HG03064 (cell line): ENCODE data around the gene GRIK4.
"Not testable (repeated sequence)": the region's sequence is repeated elsewhere in the genome, so short reads cannot be mapped to it uniquely, and the experiment has no call there.

ENCODE experiments used
- ATAC-seq: cut with Tn5 transposase; IDR thresholded peaks from one replicate; pipeline ENCODE4 v1.9.1; 2021; ENCODE audit warnings: low read depth; ENCODE audit not compliant: unreplicated experiment

Gene GRIK4

DNA sequence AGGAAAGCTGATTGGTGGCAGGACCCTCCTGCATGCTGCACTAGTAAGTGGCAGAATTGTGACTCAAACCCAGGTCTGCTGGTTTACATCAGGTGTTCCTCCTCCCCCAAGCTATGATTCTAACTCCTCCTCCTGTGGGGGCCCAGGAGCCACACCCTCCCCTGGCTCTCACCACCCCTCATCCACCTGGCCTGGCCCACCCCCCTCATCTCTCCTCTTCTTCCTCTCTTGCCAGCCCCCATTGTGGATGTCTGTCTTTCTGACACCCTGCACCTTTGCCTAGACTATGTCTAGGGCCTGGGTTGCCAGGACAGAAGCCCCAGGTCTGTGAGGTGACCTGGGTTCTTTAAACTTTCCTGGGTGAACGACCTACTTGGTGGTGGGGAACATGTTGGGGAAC, 59.9 kb downstream of the GRIK4 start:
- ATAC-seq, result no peak

DNA sequence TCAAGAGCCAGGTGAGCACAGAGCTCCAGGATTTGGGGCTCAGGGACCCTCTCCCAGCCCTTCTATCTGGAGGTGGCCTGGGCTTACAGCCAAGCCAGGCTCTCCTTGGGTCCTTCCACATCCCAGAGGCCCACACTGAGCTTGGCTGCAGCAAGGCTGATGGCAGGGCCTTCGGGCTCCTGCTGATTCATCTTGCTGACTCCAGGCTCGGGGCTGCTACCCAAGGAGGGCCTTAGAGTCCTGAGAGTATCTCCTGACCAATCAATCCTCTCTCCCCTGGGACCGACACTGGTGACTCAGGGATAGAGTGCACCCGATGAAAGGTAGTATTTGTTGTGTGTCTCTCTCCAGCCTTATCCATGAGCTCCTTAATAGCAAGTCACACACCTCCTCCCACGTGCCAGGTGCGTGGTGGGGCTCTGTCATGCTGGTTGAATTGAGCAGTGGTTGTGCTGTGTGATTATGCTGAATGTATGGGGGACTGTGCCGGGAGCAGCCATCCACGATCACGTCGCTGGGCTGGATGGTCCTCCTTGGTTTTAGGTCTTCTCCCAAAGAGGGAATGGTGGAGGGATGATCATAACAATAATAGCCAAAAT, 62.3 kb downstream of the GRIK4 start:
- ATAC-seq, result no peak

DNA sequence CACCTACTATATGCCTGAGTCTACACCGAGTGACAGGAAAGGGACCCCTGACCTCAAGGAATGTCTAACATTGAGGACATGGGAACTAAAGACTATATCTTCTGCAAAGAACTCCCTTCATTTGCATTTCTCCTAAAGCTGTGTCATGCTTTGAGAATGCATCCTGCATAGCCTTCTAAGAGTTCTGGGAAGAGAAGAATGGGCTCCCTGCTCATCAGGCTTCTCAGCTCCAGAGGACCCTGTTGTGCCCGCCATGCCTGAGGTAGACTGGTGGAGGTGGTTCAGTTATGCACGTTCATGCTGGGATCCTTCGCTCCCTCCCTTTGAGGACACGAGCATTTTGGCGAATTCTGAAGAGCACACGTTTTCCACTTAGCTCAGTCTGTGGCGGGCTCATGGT, 63.3 kb downstream of the GRIK4 start:
- ATAC-seq, result no peak

DNA sequence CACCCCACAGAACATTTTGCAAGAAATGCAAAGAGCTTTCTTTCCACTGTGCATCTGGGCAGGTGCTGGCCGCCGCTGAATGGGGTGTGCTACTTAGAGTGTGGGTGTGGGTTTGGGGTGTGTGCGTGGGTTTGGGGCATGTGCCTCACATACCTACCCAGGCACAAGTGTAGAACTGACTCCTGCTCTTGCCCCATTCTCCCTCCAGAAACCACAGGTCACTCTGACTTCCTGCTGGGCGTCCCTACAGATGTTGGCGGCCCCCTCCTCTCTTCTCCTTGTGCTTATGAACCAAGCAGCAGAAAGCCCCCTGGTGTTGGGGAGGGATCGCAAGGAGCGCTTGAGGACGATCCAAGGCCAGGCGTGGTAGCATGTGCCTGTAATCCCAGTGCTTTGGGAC, 63.9 kb downstream of the GRIK4 start:
- no peak for ATAC-seq

DNA sequence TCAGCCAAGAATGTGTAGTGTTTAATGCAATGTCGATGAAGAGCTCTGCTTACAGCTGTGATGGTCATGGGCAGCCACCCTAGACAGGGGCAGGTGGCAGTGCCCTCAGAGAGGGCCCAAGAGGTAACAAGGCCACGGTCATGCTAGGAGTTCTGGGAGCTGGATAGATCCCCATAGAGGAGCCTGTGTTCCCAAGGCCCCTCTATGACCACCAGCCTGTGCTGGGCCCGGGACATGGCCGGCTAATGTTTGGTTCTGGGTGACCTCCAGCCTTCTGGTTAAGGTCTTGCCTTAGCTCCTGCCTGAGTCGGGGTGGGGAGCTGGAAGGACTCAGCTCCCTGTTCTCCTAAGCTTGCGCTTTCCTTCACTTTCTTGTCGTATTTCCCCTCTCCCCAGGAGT, 65.1 kb downstream of the GRIK4 start:
- no peak for ATAC-seq

DNA sequence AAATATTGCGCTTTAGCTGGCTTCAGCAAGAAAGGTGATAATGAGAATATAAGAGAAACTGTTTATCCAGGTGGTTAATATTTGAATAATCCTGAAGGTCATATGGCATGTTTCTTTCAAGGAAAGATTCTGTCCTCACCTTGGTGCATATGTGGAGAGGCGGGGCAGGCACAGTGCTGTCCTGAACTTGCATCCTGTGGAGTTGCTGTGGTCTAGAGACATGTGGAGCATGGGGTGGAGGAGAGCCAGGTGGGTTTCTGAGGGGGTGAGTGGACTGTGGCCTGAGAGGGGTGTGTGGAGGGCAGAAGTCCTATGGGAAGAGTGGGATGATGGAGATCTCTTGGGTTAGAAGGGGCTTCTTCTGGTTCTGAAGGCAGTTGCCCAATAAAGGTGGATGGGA, 65.5 kb downstream of the GRIK4 start:
- no peak for ATAC-seq

DNA sequence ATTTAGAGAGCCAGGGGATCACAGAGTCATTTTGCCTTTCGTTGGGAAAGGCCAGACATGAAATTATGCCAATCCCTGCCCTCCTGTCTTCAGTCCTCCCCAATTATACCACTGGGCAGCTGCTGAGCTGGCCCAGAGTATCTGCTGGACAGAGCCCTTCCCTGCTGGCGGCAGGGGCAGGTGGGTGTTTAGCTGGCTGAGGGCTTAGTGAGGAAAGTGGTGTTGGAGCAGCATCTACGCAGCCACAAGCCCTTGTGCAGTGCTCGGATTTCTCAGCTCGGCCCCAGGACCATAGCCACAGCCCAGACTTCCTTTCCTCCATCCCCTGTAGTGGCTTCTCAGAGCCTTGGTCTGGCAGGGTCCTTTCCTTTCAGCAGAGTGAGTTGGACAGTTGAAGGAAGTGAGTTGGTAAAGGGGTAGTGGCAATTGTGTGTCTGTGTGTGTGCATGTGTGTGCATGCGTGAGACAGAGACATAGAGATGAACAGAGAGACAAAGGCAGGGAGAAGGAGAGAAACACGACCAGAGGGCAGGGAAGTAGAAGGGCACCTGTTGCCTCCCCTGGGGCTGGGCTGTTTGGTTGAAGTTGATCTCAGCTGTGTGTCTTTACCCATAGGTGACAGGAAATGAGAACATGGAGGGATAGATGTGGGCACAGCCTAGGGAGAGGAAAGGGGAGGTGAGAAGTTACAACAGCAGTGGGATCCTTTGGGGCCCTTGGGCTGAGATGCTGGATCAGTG, 66.2 kb downstream of the GRIK4 start:
- no peak for ATAC-seq

DNA sequence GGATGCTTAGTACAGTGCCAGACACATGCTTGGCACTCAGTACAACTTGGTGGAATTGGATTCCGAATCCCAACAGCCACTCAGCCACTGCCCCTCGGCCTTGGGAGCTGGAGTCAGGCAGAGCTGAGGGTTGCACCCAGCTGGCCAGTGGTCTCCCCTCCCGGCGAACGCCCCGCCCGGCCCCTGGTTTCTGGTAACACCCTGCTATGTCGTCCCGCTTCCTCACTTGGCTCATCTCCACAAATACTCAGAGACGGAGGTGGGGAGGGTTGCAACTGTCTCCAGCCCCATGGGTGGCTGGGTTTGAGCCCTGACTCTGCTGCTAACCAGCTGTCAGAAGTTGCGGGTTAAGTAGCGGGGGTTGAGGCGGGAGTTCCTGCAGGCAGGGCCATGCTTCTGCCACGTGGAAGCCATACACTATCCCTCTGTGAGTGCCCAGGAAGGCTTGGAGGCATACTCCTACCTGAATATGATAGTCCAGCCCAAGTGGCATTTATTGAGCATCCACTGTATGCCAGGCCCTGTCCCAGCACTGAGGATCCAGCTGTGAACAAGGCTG, 67.1 kb downstream of the GRIK4 start:
- no peak for ATAC-seq

DNA sequence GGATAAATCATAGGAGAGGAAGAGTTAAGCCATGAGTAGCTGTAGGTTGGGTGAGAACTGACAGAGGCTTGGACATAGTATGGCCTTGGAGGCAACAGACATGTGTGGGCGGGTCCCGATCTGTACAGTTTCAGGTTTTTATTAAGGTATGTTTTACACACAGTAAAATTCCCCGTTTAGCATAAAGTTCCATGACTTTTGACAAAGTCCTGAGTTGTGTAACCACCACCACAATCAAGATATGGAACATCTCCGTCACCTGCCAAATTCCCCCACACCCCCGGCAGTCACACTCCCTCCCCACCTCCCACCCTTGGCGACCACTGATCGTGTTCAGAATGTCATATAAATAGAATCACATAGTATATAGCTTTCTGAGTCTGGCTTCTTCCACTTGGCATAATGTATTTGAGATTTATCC, 68.1 kb downstream of the GRIK4 start:
- ATAC-seq, result no peak

DNA sequence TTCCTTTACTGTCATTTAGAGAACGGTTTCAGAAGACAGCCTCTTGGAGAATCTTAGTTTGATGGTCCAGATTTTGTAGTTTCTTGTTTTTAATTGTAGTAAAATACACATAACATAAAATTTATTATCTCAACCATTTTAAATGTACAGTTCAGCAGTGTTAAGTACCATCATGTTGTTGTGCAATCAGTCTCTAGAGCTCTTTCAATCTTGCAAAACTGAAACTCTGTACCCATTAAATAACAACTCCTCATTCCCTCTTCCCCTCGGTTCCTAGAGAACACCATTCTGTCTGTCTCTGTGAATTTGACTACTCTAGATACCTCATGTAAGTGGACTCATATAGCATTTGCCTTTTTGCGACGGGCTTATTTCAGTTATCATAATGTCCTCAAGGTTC, 69.8 kb downstream of the GRIK4 start:
- ATAC-seq, result no peak

DNA sequence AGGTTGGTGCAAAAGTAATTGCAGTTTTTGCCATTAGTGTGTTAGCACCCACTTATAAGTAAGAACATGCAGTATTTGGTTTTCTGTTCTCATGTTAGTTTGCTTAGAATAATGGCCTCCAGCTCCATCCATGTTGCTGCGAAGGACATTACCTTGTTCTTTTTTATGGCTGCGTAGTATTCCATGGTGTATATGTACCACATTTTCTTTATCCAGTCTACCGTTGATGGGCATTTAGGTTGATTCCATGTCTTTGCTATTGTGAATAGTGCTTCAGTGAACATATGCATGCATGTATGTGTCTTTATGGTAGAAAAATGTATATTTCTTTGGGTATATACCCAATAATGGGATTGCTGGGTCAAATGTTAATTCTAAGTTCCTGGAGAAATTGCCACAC, 71.0 kb downstream of the GRIK4 start:
- not testable (repeated sequence) for ATAC-seq

DNA sequence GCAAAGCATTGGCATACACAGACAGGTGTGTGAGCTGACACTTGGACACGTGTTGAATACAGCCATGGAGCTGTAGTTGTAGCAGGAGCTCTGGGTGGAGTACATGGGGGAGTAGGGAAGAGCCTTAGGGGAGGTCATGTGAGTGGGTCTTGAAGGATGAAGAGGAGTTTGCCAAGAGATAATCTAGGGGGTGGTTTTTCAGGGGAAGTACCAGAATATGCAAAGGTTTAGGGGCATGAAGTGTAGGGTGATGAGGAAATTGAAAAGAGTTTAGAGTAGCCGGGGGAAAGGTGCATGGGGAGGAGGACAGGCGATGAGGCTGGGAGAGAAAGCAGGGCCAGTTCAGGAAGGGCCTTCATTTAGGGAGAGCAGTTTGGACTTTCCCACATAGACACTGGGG, 74.5 kb downstream of the GRIK4 start:
- ATAC-seq, result no peak

DNA sequence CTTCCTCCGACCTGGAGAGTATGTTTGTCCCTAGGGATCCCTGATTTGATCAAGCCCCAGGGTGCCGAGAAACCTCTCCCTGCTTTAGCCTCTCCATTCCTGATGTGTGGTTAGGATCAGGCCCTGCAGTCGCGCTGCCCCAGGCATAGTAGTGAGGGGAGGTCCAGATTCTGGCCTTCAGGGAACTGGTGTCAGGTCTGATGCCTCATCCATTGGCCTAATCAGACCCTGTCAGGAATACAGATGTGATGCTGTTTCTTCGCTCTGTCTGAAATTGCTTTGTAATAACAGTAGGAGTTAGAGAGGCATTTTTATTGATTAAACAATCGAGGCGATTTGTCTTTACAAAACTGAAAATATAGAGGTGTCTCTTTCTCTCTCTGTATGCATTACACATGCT, 75.2 kb downstream of the GRIK4 start:
- ATAC-seq, result no peak

DNA sequence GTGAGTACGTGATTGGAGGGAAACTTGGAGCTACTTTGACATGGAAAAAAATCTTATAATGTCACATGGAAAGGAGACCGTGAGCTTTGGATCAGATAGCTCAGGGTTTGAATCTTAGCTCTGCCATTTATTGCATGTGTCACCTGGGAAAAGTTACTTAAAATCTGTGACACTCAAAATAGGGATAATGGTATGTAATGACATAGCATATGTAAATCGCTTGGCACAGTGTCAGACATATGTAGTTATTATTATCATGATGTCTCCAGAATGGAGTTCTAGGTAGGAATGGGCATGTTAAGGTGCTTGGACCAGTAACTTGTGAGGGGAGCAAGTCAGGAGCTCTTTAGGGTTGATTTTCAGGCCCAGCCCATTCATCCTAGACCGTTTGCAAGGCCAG, 75.8 kb downstream of the GRIK4 start:
- no peak for ATAC-seq

DNA sequence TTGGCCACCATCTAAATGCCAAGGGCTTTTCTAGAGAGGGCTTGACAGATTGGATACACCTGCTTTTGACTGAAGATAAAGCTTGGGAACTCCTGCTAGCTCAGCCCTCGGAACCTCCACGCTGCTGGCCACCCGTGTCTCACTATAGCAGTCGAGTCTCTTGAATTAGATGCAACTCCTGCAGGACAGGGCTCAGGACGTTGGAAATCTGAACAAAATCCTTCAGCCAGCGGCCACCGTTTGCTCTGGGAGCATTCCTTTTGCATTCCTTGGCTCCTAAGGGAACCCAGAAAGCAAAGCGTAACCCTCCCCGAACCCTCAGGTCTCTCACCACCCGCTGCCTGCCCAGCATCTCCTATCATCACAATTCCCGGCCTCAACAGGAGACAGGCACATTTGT, 77.8 kb downstream of the GRIK4 start:
- ATAC-seq, result no peak

DNA sequence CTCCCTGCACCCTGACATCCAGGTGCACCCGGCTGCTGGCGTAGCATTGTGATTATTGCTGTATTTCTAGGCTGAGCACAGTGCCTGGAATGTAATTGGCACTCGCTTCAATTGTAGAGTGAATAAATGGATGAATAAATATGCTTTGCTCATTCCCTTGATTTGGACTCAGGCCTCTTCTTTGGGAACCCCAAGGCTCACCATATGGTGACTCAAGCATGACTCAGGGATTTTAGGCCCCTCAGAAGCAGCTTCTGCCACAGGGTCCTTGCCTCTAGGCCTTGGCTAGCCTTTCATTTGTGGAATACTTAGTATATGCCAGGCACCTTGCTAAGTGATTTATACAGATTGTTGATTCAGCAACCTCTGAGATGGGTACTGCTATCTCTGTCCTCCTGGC, 78.9 kb downstream of the GRIK4 start:
- no peak for ATAC-seq

DNA sequence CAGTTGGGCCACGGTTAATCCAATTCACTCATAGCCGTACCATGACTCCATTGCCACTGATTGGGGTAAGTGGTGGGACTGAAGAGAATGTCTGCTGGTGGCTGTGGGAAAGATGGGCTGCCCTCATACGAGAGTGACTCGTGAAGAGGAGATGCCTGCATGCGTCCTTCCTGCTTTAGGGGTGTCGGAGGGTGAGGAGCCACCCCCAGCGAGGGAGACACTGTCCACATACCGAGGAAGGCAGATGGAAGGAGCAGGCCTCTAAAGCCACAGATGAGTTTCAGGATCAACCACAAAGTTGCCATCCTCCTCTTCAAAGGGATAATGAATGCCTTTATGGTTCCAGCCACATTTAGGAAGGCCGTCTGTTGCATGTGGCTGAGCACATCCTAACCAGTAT, 83.2 kb downstream of the GRIK4 start:
- ATAC-seq, result no peak

DNA sequence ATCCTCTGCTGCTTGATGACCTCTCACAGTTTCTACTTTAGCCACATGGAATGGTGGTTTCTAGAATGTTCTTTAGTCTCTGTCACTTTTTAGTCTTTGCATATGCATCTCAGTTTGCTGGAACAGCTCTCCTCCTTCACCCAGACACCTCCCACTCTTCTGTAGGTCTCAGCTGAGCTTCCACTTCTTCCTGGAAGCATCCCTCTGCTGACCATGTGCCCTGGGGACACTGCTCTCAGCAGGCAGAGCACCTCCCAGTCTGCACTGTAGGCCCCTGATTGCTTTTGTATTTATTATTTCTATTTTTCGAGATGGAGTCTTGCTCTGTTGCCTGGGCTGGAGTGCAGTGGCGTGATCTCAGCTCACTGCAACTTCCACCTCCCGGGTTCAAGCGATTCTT, 84.0 kb downstream of the GRIK4 start:
- ATAC-seq, result no peak

DNA sequence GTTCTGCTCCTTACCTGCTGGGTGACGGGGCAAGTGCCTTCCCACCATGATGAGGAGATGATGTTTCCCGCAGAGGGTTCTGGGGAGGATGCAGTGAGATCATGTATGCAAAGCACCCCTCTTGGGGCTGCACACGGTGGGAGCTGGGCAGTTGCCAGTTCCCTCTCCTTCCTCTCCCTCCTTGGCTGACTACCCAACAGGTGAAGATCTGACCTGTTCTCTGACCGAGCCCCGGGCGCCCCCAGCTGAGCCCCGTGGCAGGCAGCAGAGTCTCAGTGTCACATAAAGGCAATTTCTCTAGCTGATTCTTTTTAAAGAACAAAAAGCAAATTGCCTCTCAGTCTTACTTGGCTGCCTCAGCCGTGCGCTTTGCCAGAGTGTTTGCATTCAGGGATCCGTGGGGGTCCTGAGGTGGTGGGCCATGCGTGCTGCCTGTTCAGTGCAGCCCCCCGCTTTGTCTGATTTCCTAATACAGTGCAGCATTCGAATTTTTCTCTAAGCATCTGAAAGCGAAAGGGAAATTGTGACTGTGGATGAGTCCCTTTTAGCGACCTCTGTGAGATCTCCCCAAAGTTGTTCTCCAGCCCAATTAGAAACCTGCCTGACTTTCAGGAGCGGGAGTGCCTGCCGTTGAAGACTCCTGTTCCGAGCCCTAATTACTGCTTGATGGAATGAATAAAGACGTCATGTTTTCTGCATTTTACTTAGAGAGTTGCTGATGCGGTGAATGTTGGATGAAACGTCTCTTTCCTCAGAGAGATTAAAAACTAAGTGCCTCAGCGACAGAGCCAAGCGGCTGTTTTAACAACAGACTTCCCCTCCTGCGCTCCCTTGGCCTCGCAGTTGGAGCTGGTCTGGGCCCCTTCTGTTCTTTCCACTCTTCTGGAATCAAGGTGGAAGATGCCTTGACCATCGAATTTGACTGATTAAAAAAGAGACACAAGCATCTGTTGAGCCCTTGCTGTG, 86.0 kb downstream of the GRIK4 start:
- no peak for ATAC-seq

DNA sequence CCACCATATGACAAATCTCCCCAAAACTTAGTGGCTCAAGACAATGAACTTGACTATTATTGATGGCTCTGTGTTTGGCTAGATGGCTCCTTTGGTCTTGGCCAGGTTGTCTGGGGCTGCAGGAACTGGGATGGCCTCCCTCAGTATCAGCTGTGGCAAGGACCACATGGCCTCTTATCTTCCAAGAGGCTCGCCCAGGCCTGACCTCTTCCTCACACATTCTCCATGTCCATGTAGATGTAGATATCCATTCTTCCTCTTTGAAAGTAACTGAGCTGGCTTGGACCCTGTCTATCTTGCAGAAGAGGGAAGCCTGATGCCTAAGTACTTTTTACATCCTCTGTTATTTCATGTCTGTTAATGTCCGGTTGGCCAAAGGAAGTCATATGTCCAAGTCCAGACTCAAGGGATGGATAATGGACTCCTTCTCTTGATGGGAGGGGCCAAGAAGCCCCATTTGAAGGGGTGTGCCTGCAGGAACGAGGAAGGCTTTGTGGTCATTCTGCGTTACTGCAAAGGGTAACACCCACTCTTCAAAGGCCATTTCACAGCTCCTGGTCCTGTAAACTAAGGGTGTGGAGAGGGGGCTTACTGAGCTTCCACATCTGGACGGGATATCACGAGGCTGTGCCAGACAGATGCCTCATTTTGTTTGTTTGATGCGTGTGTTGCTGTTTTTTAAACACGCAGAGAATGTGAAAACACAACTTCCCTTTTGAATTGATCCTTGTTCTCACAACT, 87.1 kb downstream of the GRIK4 start:
- no peak for ATAC-seq
